ENCODE measurements around the gene GPR61.

DNA sequence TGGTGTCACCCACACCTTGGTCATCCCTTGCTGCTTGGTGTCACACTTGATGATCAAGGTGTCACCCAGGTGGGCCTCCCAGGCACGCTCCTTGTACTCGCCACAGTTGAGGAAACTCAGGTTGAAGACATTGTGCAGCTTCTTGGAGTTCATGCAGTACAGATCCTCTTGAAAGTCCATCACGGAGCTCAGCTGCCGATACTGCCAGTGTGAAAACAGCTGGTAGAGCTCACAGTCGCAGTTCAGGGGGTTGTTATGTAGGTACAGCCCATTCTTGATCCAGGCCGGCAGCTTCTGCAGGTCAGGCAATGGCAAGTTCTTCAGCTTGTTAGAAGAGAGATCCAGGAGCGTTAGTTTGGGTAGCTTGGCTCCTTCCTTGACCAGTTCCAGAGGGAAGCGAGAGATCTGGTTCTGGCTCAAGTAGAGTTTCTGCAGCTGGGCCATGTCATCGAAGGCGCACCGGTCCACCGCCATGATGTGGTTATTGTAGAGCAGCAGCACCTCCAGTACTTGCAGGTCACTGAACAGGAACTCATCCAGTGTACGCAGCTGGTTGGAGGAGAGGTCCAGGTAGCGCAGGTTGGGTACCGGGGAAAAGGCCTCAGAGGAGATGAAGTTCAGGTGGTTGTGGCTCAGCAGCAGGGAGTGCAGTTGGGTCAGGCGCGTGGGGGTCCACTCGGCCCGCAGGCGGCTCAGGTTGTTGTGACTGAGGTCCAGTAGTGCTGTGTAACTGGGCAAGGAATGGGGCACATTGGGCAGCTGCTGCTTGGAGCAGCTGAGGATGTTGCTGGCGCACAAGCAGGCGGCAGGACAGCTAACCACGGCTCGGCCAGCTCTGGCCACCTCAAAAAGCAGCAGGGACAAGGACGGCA is 31.4 kb upstream of the GPR61 start:
- TF ChIP-seq POLR2A (IDR thresholded peaks at IDR 0.05; ENCODE audit: low read length) = no peak
- no peak for TF ChIP-seq GATA1 (IDR thresholded peaks at IDR 0.05; ENCODE audit: low read depth, low read length)
